Suppressor macrophage (primary cell): ENCODE measurements around the gene IFRD2.
A peak's percentile ranks its signal among the peaks of the same experiment; 100 is the strongest.
"Not testable (repeated sequence)": the region's sequence is repeated elsewhere in the genome, so short reads cannot be mapped to it uniquely, and the experiment has no call there.

Experiments used
- DNase-seq, 4 experiments: peaks; one replicate each; pipeline ENCODE4 v3.0.0-alpha.2; 2020 to 2022

IFRD2 gene

DNA sequence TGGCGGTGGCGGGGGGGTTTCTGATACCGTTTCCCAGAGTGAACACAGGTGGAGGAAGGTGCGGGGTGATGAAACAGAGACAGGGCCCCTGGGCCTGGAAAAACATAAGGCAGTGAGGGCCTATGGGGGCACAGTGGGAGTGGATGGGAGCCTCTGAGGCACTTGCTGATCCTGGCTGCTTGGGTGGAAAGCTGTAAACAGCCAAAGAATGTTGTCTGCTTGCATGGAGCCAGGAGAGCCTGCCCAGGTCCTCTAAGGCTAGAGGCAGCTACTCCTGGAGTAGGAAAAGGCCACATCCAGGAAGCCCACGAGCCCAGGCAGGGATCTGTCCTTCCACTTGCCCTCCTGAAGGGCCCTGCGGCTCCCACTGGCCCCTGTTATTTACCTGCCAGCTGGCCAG is 26.2 kb downstream of the IFRD2 start:
- DNase-seq: no peak

DNA sequence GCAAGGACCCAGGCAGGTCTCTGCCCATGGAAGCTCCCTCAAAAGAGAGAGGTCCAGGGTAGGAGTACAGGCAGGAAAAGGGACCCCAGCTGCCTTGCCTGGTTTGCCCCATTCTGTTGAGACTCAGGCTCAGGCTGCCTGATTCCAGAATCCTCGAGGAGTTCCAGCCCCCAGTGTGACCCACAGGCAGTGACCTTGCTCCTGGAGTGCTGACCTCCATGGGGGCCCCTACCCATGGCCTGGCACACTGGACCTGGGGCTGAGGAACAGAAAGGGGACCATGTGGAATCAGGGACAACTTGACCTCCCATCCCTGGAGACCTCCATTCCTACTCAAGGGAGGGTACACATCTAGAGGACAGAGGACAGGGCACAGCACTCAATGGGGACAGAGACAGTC is 26.7 kb downstream of the IFRD2 start:
- no peak for DNase-seq

DNA sequence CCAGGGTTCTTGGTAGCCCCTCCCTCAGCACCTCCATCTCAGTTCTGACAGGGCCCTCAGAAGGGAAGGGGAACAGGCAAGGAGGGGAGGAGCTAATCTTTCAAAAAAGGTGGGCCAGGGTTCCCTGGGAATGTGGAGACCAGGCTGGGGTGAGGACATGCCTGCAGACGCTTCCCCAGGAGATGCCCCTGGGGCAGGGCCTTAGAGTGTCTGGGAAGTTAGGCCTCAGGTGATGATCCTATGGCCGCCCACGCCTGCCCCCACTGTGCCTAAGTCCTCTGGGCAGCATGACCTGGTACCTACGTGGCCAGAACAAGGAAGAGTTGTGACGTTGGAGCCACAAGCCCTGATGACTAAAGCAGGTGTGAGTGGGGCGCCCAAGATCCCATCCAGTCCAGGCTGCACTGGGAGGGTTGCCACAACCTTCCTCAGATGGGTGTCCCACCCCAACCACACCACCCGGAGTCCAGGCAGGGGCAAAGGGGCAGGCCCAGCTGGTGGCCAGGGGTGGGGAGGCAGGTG is 27.2 kb downstream of the IFRD2 start:
- no peak for DNase-seq

GRCh38 chr3:50264383-50264963 is 27.8 kb downstream of the IFRD2 start:
- DNase-seq: no peak

- DNase-seq: no peak
Observed at GRCh38 chr3:50263478-50264382, 28.5 kb downstream of the IFRD2 start.

DNA sequence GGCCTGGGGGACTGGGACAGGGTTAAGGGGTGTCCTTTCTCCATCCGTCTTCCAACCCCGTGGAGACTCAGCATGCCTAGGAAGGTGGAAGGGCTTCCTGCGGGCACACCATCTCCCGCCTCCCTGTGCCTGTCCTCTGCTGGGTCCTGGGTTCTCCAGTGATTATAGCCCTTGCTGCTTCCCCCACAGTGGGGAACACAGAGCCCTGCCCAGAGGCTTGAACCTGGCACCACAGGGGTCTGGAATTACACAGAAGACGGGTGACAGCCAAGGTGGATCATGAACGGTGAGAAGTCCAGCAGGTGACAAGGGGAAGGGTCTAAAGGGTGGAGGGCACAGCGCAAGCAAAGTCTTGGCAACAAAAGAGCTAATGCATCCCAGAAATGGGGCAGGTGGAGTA is 29.5 kb downstream of the IFRD2 start:
- no peak for DNase-seq

- DNase-seq: not testable (repeated sequence)
Observed at GRCh38 chr3:50262200-50262599, 30.0 kb downstream of the IFRD2 start.

- no peak for DNase-seq
Observed at GRCh38 chr3:50261505-50261904, 30.7 kb downstream of the IFRD2 start.

GRCh38 chr3:50260942-50261441 is 31.2 kb downstream of the IFRD2 start:
- no peak for DNase-seq

DNA sequence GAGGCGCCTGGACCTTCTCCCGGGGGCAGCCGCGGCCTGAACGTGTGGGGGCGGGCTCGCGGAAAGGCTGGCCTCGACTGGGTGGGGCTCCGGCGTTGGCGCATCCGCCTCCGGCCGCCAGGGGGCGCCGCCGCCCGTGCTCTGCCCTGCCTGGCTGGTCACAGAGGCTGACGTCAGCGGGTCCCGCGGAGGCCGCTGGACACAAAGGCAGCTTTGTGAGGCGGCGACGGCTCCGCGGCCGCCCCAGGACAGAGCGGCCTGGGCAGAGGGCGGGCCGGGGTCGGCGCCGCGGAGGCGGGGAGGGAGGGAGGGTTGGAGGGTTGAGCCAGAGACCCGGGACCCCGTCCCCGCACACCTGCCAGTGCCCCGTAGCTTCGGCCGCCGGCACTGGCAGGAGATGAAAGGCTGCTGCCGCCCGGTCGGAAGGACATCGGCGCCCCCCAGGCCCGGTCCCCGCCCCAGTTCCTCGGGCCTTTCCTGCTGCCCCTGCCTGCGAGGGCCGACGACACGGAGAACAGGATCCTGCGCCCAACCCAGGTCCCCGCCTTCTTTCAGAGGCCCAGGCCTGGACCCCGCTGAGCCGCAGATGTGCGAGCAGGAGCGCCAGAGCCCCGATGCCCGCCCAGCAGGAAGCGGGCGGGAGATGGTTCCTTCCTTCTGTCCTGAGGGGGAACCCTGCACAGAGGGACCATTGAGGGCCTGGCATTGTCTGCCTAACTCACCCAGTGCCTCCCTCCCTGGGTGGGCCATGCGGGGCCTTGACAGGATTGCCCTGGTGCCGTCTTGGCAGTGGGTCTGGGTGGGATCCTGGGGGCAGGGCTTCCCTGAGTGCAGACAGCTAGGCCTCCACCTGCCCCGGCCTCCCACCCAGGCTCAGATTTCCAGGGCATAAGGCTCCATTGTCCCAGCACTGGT is 31.9 kb downstream of the IFRD2 start:
- peak; percentile 93 to 96 (median 94) for DNase-seq

DNA sequence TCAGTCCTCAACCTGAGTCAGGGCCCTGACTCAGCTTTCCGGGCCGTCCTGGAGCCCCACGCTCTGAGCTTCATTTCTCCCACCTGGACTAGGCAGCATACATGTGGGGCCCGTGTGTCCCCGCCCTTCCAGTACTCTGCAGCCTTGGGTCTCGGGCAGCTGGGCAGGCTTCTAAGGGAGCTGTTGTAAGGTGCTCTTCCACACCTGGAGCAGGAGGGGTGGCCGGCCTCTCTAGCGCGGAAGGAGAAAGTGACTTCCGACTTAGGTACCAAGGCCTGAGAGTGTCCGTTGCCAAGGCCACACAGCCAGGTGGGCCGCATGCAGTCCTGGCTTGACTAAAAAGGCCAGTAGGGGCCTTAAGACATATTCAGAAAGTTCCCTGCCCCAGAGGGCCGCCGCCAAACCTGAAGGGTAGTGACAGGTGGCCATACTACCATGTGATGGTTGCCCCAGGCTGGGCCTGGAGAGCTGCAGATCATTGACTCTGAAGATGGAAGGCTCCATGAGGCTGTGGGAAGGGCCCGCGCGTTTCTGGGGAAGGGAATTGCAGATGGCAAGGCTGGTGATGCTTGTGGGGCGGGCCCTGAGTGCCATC is 32.7 kb downstream of the IFRD2 start:
- DNase-seq: no peak

- no peak for DNase-seq
Observed at GRCh38 chr3:50258979-50259378, 33.2 kb downstream of the IFRD2 start.

DNA sequence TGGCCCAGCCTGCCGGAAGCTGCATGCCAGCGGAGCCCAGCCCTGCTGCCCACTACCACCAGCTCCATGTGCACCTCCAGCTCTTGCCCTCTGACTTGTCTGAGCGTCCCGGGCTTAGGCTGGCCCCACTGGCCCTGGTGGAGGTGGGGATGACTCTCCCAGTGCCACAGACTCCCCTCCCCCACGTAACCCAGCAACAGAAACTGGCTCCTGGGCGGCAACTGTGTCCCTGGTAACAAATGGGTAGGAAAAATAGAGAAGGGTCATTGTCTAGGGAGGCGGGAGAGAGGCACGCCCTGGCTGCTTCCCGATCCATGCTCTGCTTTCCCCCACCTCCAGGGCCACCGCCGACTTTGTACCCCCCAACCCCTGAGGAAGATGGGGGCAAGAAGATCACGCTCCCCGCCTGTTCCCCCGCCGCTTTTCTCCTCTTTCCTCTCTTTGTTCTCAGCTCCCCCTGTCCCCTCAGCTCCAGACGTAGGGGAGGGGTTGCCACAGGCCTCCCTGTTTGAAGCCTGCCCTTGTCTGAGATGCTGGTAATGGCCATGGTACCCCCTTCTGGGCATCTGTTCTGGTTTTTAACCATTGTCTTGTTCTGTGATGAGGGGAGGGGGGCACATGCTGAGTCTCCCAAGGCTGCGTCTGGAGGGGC is 34.1 kb downstream of the IFRD2 start:
- no peak for DNase-seq

GRCh38 chr3:50256978-50257890 is 35.0 kb downstream of the IFRD2 start:
- DNase-seq: peak; percentile 33 to 66 (median 48)

- no peak for DNase-seq
Observed at GRCh38 chr3:50255251-50255615, 37.0 kb downstream of the IFRD2 start.

GRCh38 chr3:50254577-50255250 is 37.5 kb downstream of the IFRD2 start:
- peak; percentile 91 to 95 (median 93) for DNase-seq

DNA sequence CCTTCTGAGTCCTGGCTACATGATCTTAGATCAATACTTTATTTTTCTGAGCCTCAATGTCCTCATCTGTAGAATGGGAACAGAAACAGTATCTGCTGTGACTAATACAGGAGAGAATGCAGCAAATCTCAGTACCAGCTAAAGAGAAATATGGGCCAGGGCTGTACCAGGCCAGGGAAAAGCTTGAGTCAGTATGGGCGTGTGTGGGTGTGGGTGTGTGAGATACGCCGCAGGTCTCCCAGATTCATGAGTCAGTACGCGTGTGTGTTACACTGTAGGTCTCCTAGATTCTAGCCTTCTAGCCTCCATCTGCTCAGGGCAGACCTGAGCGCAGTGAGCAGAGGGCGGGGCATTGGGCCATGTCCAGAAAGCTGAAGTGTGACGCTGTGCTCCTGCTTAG is 41.0 kb downstream of the IFRD2 start:
- peak in 3 of 4 experiments; percentile 56 to 66 (median 58) for DNase-seq

DNA sequence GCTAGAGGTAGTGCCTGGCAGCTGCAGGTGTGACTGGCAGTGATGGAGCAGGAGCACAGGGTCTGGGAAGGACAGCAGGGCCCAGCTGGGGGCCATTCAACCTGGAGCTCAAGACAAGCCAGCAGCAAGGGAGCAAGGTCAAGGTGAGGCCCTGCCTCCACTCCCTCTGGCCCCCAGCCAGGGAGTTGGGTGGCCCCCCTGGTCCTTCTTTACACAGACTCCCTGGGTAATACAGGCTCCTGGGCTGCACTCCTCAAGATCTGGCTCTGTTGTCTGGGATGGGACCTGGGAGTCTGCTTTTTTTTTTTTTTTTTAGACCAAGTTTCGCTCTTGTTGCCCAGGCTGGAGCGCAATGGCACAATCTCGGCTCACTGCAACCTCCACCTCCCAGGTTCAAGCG is 41.7 kb downstream of the IFRD2 start:
- DNase-seq: no peak

- no peak for DNase-seq
Observed at GRCh38 chr3:50249457-50249856, 42.8 kb downstream of the IFRD2 start.

DNA sequence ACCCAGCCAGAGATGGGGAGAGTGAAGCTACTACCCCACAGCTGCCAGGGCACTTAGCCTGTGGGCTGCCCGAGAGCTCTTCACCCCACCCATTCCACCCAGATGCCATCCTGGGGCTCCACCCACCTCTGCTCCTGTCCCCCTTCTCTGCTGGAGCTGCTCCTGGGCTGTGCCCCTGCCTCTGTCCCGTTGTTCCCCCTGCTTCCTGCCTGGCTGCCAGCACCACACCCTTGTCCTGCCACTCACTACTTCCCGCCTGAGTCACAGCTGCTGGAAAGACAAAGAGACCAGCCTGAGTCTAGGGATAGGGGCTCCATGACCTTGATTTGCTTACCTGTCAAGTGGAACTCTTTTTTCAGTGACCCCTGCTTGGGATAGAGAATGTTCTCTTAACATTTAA is 43.8 kb downstream of the IFRD2 start:
- DNase-seq: no peak
